SU-DHL-6 (cell line): ENCODE measurements around the gene THSD4.

Experiments
- EZH2phosphoT487 ChIP-seq: fragments of 200-600 bp; sonication (generic), shearing (Covaris generic); conservative IDR thresholded peaks from 2 replicates; pipeline ENCODE4 v1.6.1; 2018; ENCODE audit warnings: mild to moderate bottlenecking, antibody characterized with exemption, low read length, moderate library complexity, mixed read lengths
- TF ChIP-seq, protein P1 (sequence below): fragments of 200-600 bp; sonication (generic); IDR thresholded peaks from one replicate; pipeline ENCODE4 v1.5.1; 2017; ENCODE audit warnings: antibody characterized with exemption, mild to moderate bottlenecking, low read length, moderate library complexity; ENCODE audit not compliant: insufficient read depth, poor library complexity, severe bottlenecking

DNA sequence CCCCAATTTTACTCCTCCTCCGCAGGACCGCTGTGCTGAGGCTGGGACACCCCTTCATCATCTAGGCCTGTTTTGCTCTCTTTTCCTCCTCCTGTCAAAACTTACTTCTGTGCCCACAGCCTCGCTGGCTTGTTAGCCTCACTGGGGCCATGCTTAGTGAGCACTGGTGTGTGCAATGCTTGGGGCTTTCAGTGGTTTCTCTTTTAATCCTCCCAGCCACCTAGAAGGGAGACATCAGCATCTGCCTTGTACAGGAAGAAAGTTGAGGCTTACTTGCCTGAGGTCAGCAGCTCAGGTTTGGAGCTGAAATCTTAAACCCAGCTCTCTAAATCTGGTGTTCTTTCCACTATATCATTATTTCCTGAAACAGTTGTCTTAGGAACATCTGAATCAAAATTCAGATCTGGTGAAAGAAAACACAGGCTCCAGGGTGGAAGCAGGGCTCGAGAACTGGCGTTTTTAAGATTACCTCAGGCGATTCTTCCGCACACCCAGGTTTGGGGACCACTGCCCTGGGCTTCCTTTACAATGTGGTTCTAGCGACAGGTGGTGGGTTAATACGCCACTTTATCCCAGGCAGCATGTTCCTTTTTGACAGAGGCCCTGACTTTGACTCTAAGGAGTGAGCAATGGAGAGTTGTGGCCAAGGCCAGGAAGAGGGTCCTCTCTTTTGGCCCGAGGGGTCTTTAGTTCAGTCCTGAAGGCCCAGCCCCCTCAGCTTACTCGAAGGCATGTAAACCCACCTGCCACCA, 3.8 kb downstream of the THSD4 start:
- TF ChIP-seq, protein P1, sequence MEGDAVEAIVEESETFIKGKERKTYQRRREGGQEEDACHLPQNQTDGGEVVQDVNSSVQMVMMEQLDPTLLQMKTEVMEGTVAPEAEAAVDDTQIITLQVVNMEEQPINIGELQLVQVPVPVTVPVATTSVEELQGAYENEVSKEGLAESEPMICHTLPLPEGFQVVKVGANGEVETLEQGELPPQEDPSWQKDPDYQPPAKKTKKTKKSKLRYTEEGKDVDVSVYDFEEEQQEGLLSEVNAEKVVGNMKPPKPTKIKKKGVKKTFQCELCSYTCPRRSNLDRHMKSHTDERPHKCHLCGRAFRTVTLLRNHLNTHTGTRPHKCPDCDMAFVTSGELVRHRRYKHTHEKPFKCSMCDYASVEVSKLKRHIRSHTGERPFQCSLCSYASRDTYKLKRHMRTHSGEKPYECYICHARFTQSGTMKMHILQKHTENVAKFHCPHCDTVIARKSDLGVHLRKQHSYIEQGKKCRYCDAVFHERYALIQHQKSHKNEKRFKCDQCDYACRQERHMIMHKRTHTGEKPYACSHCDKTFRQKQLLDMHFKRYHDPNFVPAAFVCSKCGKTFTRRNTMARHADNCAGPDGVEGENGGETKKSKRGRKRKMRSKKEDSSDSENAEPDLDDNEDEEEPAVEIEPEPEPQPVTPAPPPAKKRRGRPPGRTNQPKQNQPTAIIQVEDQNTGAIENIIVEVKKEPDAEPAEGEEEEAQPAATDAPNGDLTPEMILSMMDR: no peak
- no peak for TF ChIP-seq EZH2phosphoT487
